ENCODE results near the gene ABLIM1.

ABLIM1 gene

DNA sequence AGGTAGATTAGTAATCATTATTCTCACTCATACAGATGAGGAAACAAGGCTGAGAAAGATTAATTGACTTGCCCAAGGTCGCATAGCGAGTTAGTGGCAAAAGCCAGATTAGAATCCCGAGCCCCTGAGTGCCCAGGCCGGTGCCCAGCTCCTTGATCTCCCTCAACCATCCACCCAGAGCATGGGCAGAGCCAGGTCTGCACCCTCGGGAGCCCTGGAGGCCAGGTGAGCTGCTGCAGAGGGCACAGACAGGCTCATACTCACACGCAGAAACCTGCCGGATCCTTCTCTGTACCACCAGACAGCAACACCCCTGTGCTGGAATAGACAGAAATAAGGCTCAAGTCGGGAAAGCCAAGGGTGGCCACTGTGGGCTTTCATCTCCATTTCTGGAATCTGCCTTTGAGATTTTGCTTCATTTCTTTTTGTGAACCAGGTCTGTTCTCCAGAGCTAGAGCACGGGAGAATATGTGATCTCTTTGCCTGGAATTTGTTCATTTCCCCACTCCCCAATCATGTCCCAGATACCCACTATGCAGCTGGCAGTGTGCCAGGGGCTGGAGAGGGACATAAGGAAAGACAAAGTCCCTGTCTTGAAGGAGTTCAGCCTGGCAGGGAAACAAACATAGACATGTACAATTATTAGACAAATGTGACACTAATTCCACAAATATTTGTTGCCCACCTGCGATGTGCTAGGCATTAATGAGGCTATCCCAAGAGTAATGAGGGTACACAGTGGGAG, 259.3 kb downstream of the ABLIM1 start:
- no peaks in the 10 kb centered on the region for H3K4me1 ChIP-seq (ENCODE audit: control insufficient read depth, insufficient read depth, low read length)
- H3K36me3 ChIP-seq (ENCODE audit: control insufficient read depth in 2 of 2, insufficient read depth in 1 of 2, low read length in 2 of 2): no peaks in the 10 kb centered on the region
- H3K27ac ChIP-seq (ENCODE audit: extremely low read depth, low read depth, low read length): no peak overlapping the region
- CTCF ChIA-PET: interaction anchor here (3.0 kb wide), 1 partner anchor 11 kb away, joined by 12 read pairs; no protein-coding TSS in a partner anchor
- no peaks in the 10 kb centered on the region for H3K9me3 ChIP-seq (ENCODE audit: control insufficient read depth, insufficient read depth, low read depth, low read length)
- POLR2A ChIA-PET: no interaction called here
- no peak overlapping the region for H3K4me3 ChIP-seq (ENCODE audit: low read depth, low read length)
- no peak for TF ChIP-seq RBAK (tag by site-specific recombination; IDR thresholded peaks at IDR 0.05)
- TF ChIP-seq ZNF791 (tag by site-specific recombination; IDR thresholded peaks at IDR 0.05): no peak
- TF ChIP-seq, protein P1, sequence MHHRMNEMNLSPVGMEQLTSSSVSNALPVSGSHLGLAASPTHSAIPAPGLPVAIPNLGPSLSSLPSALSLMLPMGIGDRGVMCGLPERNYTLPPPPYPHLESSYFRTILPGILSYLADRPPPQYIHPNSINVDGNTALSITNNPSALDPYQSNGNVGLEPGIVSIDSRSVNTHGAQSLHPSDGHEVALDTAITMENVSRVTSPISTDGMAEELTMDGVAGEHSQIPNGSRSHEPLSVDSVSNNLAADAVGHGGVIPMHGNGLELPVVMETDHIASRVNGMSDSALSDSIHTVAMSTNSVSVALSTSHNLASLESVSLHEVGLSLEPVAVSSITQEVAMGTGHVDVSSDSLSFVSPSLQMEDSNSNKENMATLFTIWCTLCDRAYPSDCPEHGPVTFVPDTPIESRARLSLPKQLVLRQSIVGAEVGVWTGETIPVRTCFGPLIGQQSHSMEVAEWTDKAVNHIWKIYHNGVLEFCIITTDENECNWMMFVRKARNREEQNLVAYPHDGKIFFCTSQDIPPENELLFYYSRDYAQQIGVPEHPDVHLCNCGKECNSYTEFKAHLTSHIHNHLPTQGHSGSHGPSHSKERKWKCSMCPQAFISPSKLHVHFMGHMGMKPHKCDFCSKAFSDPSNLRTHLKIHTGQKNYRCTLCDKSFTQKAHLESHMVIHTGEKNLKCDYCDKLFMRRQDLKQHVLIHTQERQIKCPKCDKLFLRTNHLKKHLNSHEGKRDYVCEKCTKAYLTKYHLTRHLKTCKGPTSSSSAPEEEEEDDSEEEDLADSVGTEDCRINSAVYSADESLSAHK (tag by site-specific recombination; IDR thresholded peaks at IDR 0.05): no peak
- no peak for TF ChIP-seq SCRT2 (tag by site-specific recombination; IDR thresholded peaks at IDR 0.05)
- TF ChIP-seq, protein P2, sequence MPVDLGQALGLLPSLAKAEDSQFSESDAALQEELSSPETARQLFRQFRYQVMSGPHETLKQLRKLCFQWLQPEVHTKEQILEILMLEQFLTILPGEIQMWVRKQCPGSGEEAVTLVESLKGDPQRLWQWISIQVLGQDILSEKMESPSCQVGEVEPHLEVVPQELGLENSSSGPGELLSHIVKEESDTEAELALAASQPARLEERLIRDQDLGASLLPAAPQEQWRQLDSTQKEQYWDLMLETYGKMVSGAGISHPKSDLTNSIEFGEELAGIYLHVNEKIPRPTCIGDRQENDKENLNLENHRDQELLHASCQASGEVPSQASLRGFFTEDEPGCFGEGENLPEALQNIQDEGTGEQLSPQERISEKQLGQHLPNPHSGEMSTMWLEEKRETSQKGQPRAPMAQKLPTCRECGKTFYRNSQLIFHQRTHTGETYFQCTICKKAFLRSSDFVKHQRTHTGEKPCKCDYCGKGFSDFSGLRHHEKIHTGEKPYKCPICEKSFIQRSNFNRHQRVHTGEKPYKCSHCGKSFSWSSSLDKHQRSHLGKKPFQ (tag by site-specific recombination; IDR thresholded peaks at IDR 0.05): no peak

DNA sequence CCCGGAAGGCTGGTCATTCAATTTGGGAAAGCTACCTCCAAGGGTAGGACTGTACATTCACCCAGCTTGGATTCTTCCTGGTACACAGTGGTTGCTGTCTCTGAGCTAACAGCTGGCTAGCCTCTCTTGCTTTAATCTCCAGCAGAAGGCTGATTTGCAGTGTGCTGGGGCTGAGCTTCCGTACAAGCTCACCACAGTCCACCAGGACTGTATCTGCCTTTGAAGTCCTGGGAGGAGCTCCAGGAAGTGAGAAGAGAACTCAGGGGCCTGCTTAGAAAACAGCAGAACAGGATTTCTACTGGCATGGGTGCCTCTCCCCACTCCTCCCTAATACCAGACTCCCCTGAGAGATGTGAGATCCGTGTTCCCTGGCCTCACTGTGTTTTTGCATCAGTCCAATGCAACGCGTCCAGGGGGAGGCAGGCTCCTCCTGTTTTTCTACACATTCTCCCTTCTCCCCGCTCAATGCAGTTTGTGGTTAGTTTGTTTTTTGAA, 260.4 kb downstream of the ABLIM1 start:
- Histone ChIP-seq H3K36me3 (ENCODE audit: control insufficient read depth in 2 of 2, insufficient read depth in 1 of 2, low read length in 2 of 2) (no peaks in the 10 kb centered on the region), H3K4me1 (ENCODE audit: control insufficient read depth, insufficient read depth, low read length) (no peaks in the 10 kb centered on the region), H3K9me3 (ENCODE audit: control insufficient read depth, insufficient read depth, low read depth, low read length) (no peaks in the 10 kb centered on the region), H3K27ac (ENCODE audit: extremely low read depth, low read depth, low read length) (no peak overlapping the region), H3K4me3 (ENCODE audit: low read depth, low read length) (no peak overlapping the region)
- ChIA-PET POLR2A (no interaction called here), CTCF (interaction anchor here (0.6 to 3.0 kb wide), 3 partner anchors 10 to 388 kb away, joined by 3 to 12 read pairs (median 4); no protein-coding TSS in a partner anchor)
- TF ChIP-seq ZNF701 (tag by site-specific recombination; IDR thresholded peaks at IDR 0.05) (no peak), ZNF335 (tag by site-specific recombination; conservative IDR thresholded peaks at IDR 0.05) (no peak), ZNF561 (tag by site-specific recombination; IDR thresholded peaks at IDR 0.05; ENCODE audit: borderline replicate concordance) (no peak), ZEB2 (tag by site-specific recombination; IDR thresholded peaks at IDR 0.05) (no peak), ZBTB21 (tag by site-specific recombination; IDR thresholded peaks at IDR 0.05) (no peak), ZNF266 (tag by site-specific recombination; IDR thresholded peaks at IDR 0.05; ENCODE audit: low read depth) (no peak), GLIS2 (tag by site-specific recombination; IDR thresholded peaks at IDR 0.05) (no peak), ZFP3 (tag by site-specific recombination; IDR thresholded peaks at IDR 0.05; ENCODE audit: low read depth) (no peak)
- TF ChIP-seq, protein P1 (tag by site-specific recombination; IDR thresholded peaks at IDR 0.05): no peak

DNA sequence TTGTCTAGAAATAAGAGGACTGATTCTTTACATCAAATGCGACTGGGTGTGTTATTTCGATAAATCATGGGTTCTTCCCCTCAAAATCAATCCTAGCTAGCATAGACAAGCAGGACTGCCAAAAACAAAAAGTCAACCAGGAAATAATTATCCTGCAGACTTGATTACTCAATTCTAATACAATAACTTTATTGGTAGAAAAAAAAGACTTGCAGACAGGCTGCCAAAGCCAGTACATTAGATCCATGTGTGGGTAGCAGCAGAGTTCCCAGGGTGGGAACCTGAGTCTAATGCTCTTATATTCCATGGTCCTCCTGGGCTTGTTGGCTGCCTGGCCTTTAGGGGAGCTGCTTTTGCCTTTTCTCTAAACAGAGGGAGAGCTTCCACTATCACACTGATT, 261.6 kb downstream of the ABLIM1 start:
- Histone ChIP-seq H3K9me3 (ENCODE audit: control insufficient read depth, insufficient read depth, low read depth, low read length) (no peaks in the 10 kb centered on the region), H3K27ac (ENCODE audit: extremely low read depth, low read depth, low read length) (no peak overlapping the region), H3K4me1 (ENCODE audit: control insufficient read depth, insufficient read depth, low read length) (no peaks in the 10 kb centered on the region), H3K36me3 (ENCODE audit: control insufficient read depth in 2 of 2, insufficient read depth in 1 of 2, low read length in 2 of 2) (no peaks in the 10 kb centered on the region), H3K4me3 (ENCODE audit: low read depth, low read length) (no peak overlapping the region)
- POLR2A ChIA-PET: no interaction called here
- CTCF ChIA-PET: interaction anchor here (0.7 to 3.0 kb wide), 4 partner anchors 8 to 764 kb away, joined by 3 to 12 read pairs (median 4); no protein-coding TSS in a partner anchor
- TF ChIP-seq, protein P3, sequence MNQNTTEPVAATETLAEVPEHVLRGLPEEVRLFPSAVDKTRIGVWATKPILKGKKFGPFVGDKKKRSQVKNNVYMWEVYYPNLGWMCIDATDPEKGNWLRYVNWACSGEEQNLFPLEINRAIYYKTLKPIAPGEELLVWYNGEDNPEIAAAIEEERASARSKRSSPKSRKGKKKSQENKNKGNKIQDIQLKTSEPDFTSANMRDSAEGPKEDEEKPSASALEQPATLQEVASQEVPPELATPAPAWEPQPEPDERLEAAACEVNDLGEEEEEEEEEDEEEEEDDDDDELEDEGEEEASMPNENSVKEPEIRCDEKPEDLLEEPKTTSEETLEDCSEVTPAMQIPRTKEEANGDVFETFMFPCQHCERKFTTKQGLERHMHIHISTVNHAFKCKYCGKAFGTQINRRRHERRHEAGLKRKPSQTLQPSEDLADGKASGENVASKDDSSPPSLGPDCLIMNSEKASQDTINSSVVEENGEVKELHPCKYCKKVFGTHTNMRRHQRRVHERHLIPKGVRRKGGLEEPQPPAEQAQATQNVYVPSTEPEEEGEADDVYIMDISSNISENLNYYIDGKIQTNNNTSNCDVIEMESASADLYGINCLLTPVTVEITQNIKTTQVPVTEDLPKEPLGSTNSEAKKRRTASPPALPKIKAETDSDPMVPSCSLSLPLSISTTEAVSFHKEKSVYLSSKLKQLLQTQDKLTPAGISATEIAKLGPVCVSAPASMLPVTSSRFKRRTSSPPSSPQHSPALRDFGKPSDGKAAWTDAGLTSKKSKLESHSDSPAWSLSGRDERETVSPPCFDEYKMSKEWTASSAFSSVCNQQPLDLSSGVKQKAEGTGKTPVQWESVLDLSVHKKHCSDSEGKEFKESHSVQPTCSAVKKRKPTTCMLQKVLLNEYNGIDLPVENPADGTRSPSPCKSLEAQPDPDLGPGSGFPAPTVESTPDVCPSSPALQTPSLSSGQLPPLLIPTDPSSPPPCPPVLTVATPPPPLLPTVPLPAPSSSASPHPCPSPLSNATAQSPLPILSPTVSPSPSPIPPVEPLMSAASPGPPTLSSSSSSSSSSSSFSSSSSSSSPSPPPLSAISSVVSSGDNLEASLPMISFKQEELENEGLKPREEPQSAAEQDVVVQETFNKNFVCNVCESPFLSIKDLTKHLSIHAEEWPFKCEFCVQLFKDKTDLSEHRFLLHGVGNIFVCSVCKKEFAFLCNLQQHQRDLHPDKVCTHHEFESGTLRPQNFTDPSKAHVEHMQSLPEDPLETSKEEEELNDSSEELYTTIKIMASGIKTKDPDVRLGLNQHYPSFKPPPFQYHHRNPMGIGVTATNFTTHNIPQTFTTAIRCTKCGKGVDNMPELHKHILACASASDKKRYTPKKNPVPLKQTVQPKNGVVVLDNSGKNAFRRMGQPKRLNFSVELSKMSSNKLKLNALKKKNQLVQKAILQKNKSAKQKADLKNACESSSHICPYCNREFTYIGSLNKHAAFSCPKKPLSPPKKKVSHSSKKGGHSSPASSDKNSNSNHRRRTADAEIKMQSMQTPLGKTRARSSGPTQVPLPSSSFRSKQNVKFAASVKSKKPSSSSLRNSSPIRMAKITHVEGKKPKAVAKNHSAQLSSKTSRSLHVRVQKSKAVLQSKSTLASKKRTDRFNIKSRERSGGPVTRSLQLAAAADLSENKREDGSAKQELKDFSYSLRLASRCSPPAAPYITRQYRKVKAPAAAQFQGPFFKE (tag by site-specific recombination; IDR thresholded peaks at IDR 0.05; ENCODE audit: borderline replicate concordance): no peak
- no peak for TF ChIP-seq MEIS1 (CRISPR knock-in tag; IDR thresholded peaks at IDR 0.05; ENCODE audit: borderline replicate concordance)
